Measurements from ENCODE around the gene DGKI.

The DGKI gene

GRCh38 chr7:137871170-137871915, 24.6 kb upstream of the DGKI start:
- no peak for DNase-seq (ENCODE audit: low spot score)

GRCh38 chr7:137870684-137871083, 23.9 kb upstream of the DGKI start:
- DNase-seq (ENCODE audit: low spot score), result no peak

GRCh38 chr7:137870078-137870477, 23.3 kb upstream of the DGKI start:
- no peak for DNase-seq (ENCODE audit: low spot score)

GRCh38 chr7:137869260-137869659, 22.5 kb upstream of the DGKI start:
- DNase-seq (ENCODE audit: low spot score), result no peak

- DNase-seq (ENCODE audit: low spot score), result no peak
Observed at GRCh38 chr7:137867289-137867688, 20.5 kb upstream of the DGKI start.

- no peak for DNase-seq (ENCODE audit: low spot score)
Observed at GRCh38 chr7:137865764-137866163, 19.0 kb upstream of the DGKI start.

GRCh38 chr7:137862964-137863363, 16.2 kb upstream of the DGKI start:
- DNase-seq (ENCODE audit: low spot score), result no peak

- DNase-seq (ENCODE audit: low spot score), result no peak
Observed at GRCh38 chr7:137862358-137862757, 15.6 kb upstream of the DGKI start.

- no peak for DNase-seq (ENCODE audit: low spot score)
Observed at GRCh38 chr7:137860542-137860941, 13.8 kb upstream of the DGKI start.

GRCh38 chr7:137853053-137853452, 6.3 kb upstream of the DGKI start:
- no peak for DNase-seq (ENCODE audit: low spot score)

- no peak for DNase-seq (ENCODE audit: low spot score)
Observed at GRCh38 chr7:137852108-137852507, 5.3 kb upstream of the DGKI start.

GRCh38 chr7:137850972-137851945, 4.5 kb upstream of the DGKI start:
- no peak for DNase-seq (ENCODE audit: low spot score)

- no peak for DNase-seq (ENCODE audit: low spot score)
Observed at GRCh38 chr7:137850571-137850970, 3.8 kb upstream of the DGKI start.

GRCh38 chr7:137848095-137848494, 1.3 kb upstream of the DGKI start:
- no peak for DNase-seq (ENCODE audit: low spot score)

- DNase-seq (ENCODE audit: low spot score), result no peak
Observed at GRCh38 chr7:137847568-137848050, 835 bp upstream of the DGKI start.

- no peak for DNase-seq (ENCODE audit: low spot score)
Observed at GRCh38 chr7:137846549-137846826, 286 bp downstream of the DGKI start.

GRCh38 chr7:137844677-137845425, 1.9 kb downstream of the DGKI start:
- DNase-seq (ENCODE audit: low spot score), result no peak

- no peak for DNase-seq (ENCODE audit: low spot score)
Observed at GRCh38 chr7:137839903-137840779, 6.6 kb downstream of the DGKI start.

- DNase-seq (ENCODE audit: low spot score), result no peak
Observed at GRCh38 chr7:137838706-137839315, 8.0 kb downstream of the DGKI start.

GRCh38 chr7:137836541-137836940, 10.2 kb downstream of the DGKI start:
- DNase-seq (ENCODE audit: low spot score), result no peak

GRCh38 chr7:137836113-137836509, 10.7 kb downstream of the DGKI start:
- DNase-seq (ENCODE audit: low spot score), result no peak

Measured in germinal center (tissue), 1 donor.